ENCODE measurements around the gene PKDCC.
"Not testable (repeated sequence)": the region's sequence is repeated elsewhere in the genome, so short reads cannot be mapped to it uniquely, and the experiment has no call there.

PKDCC gene

DNA sequence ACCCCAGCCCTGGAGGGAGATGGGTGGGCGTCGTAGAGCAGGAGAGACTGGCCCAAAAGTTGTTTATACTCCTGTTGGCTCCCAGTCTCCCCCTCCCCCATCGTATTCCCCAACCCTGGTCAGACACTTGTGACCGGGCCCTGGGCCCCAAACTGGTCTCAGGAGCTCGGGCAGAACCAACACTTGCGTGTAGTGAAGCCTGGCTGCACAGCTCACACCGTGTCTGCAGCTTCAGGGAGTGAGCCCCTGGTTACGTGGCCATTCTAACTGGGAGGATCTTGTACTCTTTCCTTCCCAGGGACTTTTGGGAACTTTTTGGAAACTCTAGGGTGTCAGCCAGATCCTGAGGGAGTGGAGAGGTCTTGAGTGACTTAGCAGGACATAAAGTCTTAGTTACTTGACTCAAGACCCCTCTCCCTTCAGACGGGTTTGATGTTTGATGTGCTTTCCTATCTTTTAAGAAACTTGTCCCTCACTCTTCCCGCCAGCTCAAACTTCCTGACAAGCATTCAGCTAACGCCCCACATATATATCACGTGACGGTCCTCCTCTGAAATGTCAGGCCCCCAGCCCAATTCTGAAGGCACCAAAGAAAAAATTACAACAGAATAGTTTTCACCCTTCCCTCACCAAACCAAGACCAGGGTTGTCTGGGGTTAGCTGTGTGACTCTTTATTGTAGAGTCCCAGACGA lies 2.3 kb downstream of the PKDCC start:
- DNase-seq: no peak

GRCh38 chr2:42050703-42051542 lies 3.1 kb downstream of the PKDCC start:
- DNase-seq: no peak

GRCh38 chr2:42051543-42052235 lies 3.9 kb downstream of the PKDCC start:
- no peak for DNase-seq

DNA sequence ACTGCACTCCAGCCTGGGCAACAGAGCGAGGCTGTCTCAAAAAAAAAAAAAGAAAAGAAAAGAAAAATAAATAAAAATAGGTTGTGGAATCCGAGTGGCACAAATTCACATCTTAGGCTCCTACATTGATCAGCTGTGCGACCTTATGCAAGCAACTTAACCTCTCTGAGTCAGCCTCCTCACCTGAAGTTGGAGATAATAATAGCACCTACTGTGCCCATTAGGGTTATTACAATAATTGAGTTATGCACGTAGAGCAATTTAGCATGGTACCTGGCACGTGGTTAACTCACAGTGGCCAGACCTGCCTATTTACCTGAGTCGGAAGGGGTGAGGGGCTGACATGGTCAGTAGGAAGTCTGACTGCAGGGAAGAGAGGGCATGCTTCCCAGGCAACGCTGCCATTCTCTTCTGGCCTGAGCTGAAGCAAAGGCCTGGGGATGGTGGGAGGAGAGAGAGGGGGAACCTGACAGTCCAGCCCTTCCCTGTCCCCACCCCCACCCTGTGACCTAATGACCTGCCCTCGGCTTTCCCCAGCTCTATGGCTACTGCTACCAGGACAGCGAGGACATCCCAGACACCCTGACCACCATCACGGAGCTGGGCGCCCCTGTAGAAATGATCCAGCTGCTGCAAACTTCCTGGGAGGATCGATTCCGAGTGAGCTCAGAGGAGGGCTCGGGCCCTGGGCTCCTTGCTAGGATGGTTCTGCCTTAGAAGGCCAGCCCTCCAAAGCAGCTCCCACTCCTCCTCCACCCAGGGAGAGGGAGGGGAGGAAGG lies 5.1 kb downstream of the PKDCC start:
- no peak for DNase-seq

GRCh38 chr2:42053482-42053790 lies 5.6 kb downstream of the PKDCC start:
- no peak for DNase-seq

- DNase-seq: no peak
Measured at GRCh38 chr2:42053791-42054701, 6.2 kb downstream of the PKDCC start.

DNA sequence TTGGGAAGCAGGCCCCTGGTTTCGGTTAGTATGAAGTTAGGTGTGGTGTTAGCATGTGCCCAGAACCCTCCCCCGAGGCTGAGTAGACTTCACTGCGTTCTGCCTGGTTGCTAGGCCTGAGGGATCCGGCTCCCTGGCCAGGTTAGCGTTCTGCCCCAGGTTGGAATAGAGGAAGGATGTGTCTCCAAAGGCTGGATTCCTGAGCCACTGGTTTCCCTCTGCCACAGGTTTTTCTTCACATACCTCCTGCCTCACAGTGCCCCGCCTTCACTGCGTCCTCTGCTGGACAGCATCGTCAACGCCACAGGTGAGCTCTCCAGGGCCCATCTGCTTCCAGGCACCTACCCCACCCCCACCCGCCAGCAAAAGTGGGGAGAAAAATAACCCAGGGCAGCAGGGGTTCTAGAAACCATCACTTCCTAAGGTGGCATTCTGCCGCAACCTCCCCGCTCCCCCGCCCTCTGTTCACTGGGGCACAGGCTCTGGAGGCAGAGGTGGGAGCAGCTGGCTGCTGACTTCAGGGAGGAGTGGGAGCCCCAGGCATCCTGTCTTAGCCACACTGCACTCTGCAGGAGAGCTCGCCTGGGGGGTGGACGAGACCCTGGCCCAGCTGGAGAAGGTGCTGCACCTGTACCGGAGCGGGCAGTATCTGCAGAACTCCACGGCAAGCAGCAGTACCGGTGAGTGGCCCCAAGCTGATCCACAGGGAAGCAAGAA lies 7.1 kb downstream of the PKDCC start:
- DNase-seq: no peak

DNA sequence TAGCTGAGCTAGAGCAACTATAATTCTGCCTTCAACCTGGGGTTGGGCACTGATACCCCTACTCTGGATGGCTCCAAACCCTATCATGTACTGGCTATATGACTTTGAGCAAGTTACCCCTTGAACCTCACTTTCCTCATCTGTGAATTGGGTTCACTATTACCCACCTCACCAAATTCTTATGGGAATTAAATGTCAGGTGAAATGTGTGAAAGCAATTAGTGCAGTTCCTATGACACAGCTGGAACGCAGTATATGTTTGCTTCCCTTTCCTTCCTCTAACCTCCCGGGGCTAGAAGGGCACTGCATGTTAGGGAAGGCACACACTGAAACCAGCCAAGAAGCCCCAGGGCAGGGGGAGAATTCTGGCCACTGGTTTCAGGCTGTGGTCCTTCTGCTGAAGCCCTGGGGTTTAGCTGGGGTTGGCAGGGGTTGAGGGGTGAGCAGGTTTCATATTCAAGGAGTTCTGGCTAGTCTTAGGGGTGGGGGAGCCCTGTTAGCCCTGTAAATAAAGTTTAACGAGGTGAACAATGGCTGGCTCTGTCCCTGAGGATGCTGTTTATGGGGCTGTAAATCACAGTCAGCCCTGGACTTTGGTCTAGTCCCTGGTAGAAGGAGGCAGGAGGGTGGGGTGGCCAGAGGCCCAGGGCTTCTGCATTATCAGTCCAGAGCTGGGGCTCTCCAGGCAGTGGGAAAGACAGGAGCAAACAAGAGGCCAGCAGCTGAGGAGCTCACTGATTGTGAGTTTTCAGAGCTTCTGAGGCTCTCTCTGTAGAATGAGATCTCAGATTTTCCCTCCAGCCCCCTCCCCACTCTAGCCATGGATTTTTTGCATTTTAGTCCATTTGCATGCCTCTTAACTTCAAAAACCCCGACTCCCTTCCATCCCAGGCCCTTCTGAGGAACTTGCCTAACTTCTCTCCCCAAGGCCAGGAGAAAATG lies 8.0 kb downstream of the PKDCC start:
- no peak for DNase-seq

DNA sequence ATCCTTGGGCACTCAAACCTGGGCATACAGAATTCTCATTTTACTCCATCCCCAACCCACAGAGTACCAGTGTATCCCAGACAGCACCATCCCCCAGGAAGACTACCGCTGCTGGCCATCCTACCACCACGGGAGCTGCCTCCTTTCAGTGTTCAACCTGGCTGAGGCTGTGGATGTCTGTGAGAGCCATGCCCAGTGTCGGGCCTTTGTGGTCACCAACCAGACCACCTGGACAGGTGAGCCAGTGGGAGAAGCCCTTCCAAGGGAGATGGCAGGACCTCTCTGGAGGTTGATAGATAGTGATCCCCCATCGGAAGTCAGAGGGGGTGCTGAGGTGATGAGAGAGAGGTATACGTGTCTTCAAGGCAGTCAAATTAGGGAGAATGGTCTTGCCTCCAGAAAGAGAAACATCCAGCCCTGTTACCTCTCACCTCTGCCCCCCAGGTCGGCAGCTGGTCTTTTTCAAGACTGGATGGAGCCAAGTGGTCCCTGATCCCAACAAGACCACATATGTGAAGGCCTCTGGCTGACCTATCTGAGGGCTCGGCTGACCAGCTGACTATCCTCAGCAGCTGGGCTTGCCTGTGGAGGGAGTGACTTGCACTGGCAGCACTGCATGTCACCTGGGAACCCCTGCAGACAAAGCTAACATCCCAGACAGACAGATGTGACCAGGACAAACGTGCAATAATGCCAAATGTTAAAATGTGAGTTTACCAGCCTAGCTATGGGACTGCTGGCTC lies 9.5 kb downstream of the PKDCC start:
- no peak for DNase-seq

DNA sequence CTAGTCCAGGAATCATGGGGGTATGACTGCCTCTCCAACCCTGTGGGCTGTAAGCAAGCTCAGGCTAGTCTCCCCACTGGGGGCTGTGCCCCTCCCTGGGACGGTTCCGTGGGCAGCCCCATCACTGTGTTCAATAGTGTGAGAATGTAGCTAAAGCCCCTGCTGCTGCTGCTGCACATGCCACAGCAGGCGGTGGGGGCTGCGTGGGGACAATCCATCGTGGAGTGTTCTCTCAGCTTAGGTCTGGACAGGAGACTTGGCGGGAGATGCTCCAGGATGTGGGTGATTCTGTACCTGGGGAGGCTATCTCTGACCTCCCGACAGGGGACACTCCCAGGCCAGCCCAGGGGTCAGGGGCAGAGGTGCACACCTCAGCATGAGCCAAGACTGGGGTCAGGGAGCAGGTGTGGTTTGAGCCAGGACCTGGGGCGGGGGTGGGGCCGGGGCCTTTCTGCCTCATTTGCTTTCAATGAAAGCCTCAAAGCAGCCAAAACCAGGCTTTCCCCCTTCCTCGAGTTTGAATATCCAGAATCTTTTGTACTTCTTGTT lies 10.2 kb downstream of the PKDCC start:
- DNase-seq: no peak

DNA sequence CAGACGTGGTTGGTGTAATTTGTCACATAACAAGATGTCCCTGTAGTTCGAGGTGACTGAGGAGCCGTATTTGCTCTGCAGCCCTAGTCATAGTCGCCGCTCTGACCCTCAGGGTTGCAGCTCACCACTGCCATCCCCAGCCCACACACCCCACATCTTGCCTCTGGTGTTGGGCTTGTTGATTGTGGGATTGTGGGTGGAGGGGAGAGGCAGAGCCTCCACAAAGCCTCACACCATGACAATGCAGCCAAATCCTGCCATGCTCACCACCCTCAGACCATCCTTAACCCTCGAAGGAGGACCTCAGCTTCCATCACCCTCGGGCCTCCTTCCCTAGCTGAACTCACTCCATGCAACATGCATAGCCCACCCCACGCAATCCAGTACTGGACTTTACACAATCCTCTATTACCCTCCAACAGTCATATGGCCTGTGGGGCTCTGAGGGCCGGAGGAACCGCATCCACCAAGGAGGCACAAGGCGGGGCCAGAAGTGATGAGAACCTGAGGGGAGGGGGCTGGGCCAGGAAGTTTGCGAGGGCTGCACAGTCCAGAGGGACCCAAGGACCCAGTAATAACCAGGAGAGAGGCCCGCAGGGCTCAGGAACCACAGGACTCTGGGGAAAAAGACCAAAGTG lies 11.6 kb downstream of the PKDCC start:
- DNase-seq: no peak

DNA sequence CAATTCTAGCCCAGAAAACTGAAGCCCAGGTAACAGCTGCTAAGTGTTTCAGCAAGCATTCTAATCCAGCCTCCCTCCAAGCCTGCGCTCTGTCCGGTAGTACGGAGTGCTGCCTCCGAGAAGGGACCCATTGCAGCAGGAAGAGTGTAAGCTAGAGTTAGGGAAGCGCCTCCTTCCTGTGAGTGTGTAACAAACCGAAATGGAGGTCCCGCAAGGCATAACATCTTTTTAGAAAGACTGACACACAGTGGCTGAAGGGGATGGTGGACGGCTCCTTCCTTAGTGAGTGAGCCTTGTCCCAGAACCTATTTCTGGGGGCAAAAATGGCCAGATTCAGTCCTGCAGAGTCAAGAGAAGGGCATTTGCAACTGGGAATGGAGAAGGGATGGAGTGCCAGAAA lies 12.2 kb downstream of the PKDCC start:
- no peak for DNase-seq

DNA sequence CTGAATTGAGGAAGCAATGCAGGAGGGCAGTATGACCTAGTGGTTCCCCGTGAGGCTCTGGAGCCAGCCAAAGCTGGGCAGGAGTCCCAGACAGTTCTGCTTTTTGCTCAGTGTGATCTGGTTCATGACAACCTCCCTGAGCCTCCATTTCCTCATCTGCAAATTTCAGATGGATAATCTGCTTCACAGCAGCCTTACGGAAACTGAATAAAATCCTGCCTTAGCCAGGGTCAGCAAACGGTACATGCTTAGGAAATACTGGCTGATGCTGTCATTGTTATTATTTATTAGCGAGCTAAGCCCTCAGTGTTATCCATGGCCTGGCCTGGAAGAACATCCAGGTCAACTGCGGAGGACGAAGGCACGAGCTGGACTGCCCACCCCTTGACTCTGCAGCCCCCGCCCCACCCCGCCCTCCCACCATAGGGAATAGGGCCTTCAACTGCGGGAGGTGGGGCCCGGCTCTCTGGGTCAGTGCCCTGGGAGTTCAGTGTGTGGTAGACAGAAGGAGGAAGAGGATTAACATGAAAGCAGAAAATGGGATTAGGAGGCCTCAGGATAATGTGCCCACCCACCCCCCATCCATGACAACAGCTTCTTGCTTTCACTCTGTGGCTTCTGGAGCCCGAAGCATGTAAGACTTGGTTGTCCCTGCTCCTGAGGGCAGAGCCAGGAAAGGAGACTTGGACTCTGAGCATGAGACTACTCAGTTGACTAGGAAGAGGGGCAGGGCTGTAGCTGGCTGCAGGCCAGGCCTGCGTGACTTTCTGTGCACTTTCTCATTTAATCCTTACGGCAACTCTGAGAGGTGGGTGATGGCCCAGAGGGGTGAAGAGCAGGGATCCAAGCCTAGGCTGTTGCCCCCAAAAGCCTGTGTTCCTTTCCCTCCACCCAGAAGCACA lies 13.1 kb downstream of the PKDCC start:
- DNase-seq: no peak

GRCh38 chr2:42061839-42062238 lies 14.0 kb downstream of the PKDCC start:
- DNase-seq: no peak

DNA sequence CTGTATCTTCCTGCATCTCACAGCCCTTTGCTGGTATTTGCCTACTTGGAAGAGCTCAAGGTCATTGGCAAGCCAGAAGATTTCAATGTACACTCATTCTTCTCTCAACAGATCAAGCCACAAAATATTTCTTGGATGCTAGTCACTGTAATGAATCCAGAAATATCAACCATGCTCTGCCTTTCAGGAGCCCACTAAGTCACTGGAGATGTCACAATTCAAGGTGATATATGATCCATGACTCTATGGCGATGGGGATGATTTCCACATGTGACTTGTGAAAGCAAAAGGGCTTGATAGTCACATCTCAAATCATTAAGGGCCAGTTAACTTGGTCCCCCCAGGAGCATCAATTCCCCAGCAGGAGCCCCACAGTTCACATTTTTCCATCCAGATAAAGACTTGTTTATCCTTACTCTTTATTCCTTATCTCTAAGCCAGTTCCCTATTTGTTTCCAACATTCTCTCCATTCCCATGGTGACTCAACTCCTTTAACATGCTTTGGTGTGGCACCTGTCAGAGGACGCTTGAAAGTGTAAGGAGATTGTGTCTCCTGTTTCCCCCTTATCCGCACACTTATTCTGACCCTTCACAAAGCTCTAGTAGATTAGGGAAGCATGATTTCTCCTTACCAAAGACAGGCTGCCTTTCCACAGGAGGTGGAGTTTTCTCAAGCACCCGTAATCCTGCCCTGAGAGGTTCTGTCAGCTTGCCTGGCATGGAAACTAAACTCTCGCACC lies 15.8 kb downstream of the PKDCC start:
- no peak for DNase-seq

DNA sequence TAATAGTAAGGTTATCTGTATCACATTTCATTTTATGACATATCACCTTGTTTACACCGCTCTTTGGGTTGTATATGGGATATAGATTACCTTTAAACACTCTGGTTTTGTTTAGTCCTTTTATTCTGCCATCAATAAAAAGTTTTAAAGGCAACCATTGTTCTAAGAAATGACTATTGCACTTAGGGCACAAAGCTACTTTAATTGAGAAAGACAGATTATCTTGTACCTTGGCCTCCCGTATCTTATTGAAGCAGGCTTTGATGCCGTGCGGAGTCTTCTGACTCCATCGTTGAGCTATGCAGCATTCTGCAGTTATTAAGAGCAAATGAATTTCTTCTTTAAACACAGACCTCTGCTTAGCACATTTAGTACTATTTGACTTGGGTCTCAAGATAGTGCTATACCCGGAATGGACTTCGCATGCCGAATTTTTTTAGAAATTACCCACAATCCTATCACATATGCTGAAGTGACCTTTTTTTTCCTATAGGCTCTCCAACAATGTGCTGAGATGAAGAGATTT lies 16.7 kb downstream of the PKDCC start:
- DNase-seq: no peak

- DNase-seq: not testable (repeated sequence)
Measured at GRCh38 chr2:42065753-42066152, 17.9 kb downstream of the PKDCC start.
